Measurements from ENCODE around the gene IGF2BP3.

IGF2BP3 gene

DNA sequence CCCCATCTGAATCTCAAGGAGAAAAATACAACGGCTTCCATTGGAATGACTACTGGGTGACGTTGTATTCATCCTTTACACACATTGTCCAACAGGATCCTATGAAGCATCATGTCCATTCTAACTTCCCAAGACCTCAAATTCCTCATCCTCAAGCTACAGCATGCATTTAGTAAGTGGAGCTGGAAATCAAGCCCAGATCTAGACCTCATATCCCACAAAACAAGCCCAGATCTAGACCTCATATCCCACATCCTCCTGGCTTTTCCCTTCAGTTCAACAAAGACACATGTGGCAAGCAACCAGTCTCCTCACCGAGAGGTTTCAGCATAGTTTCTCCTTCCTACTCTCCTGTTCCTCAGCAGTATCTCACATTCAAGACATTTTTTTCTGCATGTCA is 12.2 kb downstream of the IGF2BP3 start:
- H3K4me3 ChIP-seq (ENCODE audit: low read depth in 1 of 2, low read length in 1 of 2): no peak overlapping the region
- TF ChIP-seq CTCF (IDR thresholded peaks at IDR 0.05): no peak
- H3K27ac ChIP-seq: no peak overlapping the region
- H3K4me1 ChIP-seq (ENCODE audit: control insufficient read depth in 1 of 2, insufficient read depth in 1 of 2, low read depth in 1 of 2, low read length in 1 of 2): peaks cover 0 to 33% of the 10 kb centered on the region in 2 experiments
- H3K9me3 ChIP-seq: no peaks in the 10 kb centered on the region
- H3K27me3 ChIP-seq: peaks cover 99% of the 10 kb centered on the region
- no peaks in the 10 kb centered on the region for H3K36me3 ChIP-seq

DNA sequence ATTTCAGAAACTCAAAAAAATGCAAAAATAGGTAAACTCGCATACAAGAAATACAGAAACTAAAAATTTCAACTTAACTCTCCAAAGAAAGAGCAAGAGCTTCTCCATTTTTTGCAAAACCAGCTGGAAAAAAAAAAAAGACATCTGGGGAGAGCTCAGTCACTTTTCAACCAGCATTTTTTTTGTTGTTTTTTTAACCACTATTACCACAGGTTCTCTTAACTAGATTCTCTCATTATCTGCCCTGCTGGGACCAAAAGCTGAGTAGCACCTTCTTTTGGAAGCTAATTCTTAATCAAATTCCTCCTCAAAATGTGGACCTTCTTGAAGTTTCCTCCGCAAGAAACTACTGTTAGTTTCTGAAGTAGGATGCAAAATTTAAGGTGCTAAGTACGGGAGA is 14.2 kb downstream of the IGF2BP3 start:
- Histone ChIP-seq H3K27ac (no peak overlapping the region), H3K9me3 (no peaks in the 10 kb centered on the region), H3K36me3 (no peaks in the 10 kb centered on the region), H3K4me1 (ENCODE audit: control insufficient read depth in 1 of 2, insufficient read depth in 1 of 2, low read depth in 1 of 2, low read length in 1 of 2) (peaks cover 0 to 15% of the 10 kb centered on the region in 2 experiments), H3K27me3 (peaks cover 97% of the 10 kb centered on the region), H3K4me3 (ENCODE audit: low read depth in 1 of 2, low read length in 1 of 2) (no peak overlapping the region)
- no peak for TF ChIP-seq CTCF (IDR thresholded peaks at IDR 0.05)

DNA sequence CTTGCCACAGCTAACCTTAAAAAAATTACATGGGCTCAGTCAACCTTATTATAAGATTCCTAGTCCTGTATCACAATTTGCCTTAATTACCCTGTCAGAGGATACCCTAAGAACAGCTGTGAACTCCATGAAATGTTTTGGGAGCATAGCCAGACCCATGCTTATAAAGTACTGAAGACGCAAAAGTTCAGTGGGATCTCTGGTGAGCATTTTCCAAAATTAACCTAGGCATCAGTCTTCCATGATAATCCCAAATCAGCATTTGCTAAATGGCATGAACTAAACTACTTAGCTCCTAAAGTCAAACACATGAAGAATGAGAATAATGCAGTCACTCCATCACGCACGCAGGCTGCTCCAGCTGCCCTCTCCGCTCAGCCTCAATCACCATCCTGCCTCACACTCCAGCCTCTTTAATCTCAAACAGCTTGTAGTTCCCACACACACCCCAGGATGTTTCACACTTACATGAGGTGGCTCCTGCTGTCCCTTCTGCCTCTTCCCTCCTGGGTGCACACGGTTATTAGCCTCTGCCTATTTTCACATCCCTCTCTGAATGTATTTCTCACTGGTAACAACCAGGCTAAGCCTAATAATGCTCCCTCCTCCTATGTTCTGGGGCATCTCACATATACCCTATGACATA is 15.3 kb downstream of the IGF2BP3 start:
- Histone ChIP-seq H3K36me3 (no peaks in the 10 kb centered on the region), H3K9me3 (no peaks in the 10 kb centered on the region), H3K4me1 (ENCODE audit: control insufficient read depth in 1 of 2, insufficient read depth in 1 of 2, low read depth in 1 of 2, low read length in 1 of 2) (peaks cover 0 to 16% of the 10 kb centered on the region in 2 experiments), H3K4me3 (ENCODE audit: low read depth in 1 of 2, low read length in 1 of 2) (no peak overlapping the region), H3K27ac (no peak overlapping the region), H3K27me3 (peaks cover 97% of the 10 kb centered on the region)
- no peak for TF ChIP-seq CTCF (IDR thresholded peaks at IDR 0.05)

- Histone ChIP-seq H3K27ac (no peak overlapping the region), H3K9me3 (no peaks in the 10 kb centered on the region), H3K4me1 (ENCODE audit: control insufficient read depth in 1 of 2, insufficient read depth in 1 of 2, low read depth in 1 of 2, low read length in 1 of 2) (peaks cover 0 to 15% of the 10 kb centered on the region in 2 experiments), H3K36me3 (no peaks in the 10 kb centered on the region), H3K4me3 (ENCODE audit: low read depth in 1 of 2, low read length in 1 of 2) (no peak overlapping the region), H3K27me3 (peaks cover 81% of the 10 kb centered on the region)
- TF ChIP-seq CTCF (IDR thresholded peaks at IDR 0.05): no peak
Observed at GRCh38 chr7:23450518-23450917, 19.8 kb downstream of the IGF2BP3 start.

DNA sequence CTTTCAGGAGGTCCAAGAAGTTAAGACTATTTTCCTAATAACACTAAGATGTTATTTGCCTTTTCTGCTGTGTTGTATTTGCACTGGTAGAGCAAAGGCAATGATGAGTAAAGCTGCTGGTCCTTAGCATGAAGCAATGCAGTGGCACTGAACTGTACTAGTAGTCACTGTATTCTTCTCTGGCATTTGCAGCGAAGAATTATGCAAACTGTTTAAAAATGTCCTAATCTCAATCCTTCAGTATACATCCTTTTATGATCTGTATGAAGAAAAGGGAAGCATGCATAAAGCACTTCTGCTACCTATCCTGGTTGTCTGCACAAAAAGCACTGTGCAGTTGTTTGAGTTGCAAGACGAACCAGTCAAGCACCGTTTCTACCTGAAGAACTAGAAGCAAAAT is 20.4 kb downstream of the IGF2BP3 start:
- Histone ChIP-seq H3K27ac (no peak overlapping the region), H3K27me3 (peaks cover 81% of the 10 kb centered on the region), H3K36me3 (no peaks in the 10 kb centered on the region), H3K4me3 (ENCODE audit: low read depth in 1 of 2, low read length in 1 of 2) (no peak overlapping the region), H3K9me3 (no peaks in the 10 kb centered on the region), H3K4me1 (ENCODE audit: control insufficient read depth in 1 of 2, insufficient read depth in 1 of 2, low read depth in 1 of 2, low read length in 1 of 2) (peaks cover 0 to 21% of the 10 kb centered on the region in 2 experiments)
- TF ChIP-seq CTCF (IDR thresholded peaks at IDR 0.05): no peak

Measured in neutrophil (primary cell).